GM23338 (cell line): ENCODE results near the gene ZC3H8.

Source experiments
- CTCF ChIP-seq, 2 experiments: fragments of 200-600 bp in 1 of 2; sonication (generic) in 1 of 2; conservative IDR thresholded peaks; 2 replicates each; pipeline versions ENCODE4 v1.5.1 to v1.6.1; 2016 to 2017; ENCODE audit warnings: antibody characterized with exemption in 2 of 2, low read depth in 2 of 2, mild to moderate bottlenecking in 2 of 2, moderate library complexity in 1 of 2
- EZH2 ChIP-seq: fragments of 200-600 bp; sonication (generic); IDR thresholded peaks from one replicate; pipeline ENCODE4 v1.8.0; 2017; ENCODE audit warnings: antibody characterized with exemption, mild to moderate bottlenecking, low read depth; ENCODE audit not compliant: unreplicated experiment
- EZH2phosphoT487 ChIP-seq: fragments of 200-600 bp; sonication (generic); IDR thresholded peaks from one replicate; pipeline ENCODE4 v1.8.1; 2018; ENCODE audit warnings: antibody characterized with exemption; ENCODE audit not compliant: unreplicated experiment
- POLR2AphosphoS5 ChIP-seq: IDR thresholded peaks from 2 replicates; pipeline ENCODE4 v1.6.1; 2016; ENCODE audit warnings: antibody characterized with exemption, low read depth
- REST ChIP-seq: IDR thresholded peaks from one replicate; pipeline ENCODE4 v1.6.1; 2018; ENCODE audit warnings: antibody characterized with exemption; ENCODE audit not compliant: unreplicated experiment
- ZNF114 ChIP-seq: fragments of 250-450 bp; sonication (Bioruptor Pico); IDR thresholded peaks from 2 replicates; pipeline ENCODE4 v1.5.0; 2020; ENCODE audit warnings: mild to moderate bottlenecking, moderate library complexity
- ZNF462 ChIP-seq: fragments of 250-450 bp; sonication (Bioruptor Pico); IDR thresholded peaks from 2 replicates; pipeline ENCODE4 v1.5.0; 2020; ENCODE audit warnings: mild to moderate bottlenecking, moderate library complexity

- TF ChIP-seq CTCF (conservative IDR thresholded peaks at IDR 0.05; ENCODE audit: low read depth in 2 of 2): no peak
- no peak for TF ChIP-seq POLR2AphosphoS5
- TF ChIP-seq EZH2: no peak
- no peak for TF ChIP-seq EZH2phosphoT487
- TF ChIP-seq REST: no peak
- no peak for TF ChIP-seq ZNF462 (CRISPR knock-in tag)
- no peak for TF ChIP-seq ZNF114 (CRISPR knock-in tag)
Measured at GRCh38 chr2:112295407-112296078, 40.7 kb upstream of the ZC3H8 start.
